Measurements from ENCODE around the gene SPSB1. TPM values are rescaled to one million over a fixed set of nuclear protein-coding genes. Genes with fewer than 3 reads are reported as not detected.

SPSB1 gene
- total RNA-seq, 1 donor from 2014 or later, result 1.3 TPM

DNA sequence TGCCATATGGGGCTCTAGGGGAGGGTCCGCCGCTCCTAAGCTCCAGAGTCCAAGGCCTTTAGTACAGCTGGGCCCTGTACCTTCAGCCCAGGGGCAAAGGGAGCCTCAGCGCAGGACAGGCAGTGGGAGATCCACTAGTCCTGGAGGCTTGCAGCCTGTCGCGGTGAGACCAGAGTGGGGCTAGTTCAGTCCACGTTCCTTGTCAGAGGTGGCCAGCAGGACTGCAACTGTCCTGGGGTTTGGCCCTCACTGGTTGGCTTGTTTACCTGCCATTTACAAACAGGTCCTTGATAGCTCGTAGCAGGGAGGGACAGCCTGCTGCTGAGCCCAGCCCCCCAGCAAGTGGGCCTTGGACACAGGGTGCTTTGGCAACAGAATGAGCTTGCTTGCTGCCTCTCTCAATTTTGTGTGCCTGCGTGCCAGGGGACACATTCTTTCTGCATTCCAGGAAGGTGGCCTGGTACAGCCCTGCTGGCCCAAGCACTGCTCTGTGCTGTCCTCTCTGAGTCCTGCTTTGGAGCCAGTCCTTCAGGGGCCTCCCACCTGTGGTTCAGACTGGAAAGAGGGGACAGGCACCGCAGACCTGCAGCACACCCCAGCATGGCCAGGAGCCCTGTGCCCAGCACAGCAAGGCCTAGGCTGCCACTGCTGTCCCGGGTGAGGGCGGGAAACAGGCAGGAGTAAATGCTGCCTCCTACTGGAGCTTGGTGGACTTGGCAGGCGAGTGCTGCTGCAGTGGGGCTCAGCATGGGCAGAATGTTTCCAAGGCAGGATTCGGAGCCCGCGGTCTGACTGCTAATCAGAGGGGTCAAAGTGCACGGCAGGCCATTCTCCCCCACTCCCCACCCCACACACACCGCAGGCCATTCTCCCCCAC, 42.9 kb upstream of the SPSB1 start:
- Mint-ChIP-seq H3K4me3 (no peak overlapping the region), H3K27ac (ENCODE audit: unreplicated experiment) (no peak overlapping the region), H3K27me3 (ENCODE audit: low read depth) (peaks cover 3% of the 10 kb centered on the region), H3K36me3 (ENCODE audit: low read depth) (peaks cover 5% of the 10 kb centered on the region), H3K9me3 (no peaks in the 10 kb centered on the region), H3K4me1 (peaks cover 37% of the 10 kb centered on the region)
- TF ChIP-seq, protein P1, sequence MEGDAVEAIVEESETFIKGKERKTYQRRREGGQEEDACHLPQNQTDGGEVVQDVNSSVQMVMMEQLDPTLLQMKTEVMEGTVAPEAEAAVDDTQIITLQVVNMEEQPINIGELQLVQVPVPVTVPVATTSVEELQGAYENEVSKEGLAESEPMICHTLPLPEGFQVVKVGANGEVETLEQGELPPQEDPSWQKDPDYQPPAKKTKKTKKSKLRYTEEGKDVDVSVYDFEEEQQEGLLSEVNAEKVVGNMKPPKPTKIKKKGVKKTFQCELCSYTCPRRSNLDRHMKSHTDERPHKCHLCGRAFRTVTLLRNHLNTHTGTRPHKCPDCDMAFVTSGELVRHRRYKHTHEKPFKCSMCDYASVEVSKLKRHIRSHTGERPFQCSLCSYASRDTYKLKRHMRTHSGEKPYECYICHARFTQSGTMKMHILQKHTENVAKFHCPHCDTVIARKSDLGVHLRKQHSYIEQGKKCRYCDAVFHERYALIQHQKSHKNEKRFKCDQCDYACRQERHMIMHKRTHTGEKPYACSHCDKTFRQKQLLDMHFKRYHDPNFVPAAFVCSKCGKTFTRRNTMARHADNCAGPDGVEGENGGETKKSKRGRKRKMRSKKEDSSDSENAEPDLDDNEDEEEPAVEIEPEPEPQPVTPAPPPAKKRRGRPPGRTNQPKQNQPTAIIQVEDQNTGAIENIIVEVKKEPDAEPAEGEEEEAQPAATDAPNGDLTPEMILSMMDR (conservative IDR thresholded peaks at IDR 0.05), result peak; percentile 66
- peak; percentile 52 for DNase-seq (ENCODE audit: low read depth, low spot score)

DNA sequence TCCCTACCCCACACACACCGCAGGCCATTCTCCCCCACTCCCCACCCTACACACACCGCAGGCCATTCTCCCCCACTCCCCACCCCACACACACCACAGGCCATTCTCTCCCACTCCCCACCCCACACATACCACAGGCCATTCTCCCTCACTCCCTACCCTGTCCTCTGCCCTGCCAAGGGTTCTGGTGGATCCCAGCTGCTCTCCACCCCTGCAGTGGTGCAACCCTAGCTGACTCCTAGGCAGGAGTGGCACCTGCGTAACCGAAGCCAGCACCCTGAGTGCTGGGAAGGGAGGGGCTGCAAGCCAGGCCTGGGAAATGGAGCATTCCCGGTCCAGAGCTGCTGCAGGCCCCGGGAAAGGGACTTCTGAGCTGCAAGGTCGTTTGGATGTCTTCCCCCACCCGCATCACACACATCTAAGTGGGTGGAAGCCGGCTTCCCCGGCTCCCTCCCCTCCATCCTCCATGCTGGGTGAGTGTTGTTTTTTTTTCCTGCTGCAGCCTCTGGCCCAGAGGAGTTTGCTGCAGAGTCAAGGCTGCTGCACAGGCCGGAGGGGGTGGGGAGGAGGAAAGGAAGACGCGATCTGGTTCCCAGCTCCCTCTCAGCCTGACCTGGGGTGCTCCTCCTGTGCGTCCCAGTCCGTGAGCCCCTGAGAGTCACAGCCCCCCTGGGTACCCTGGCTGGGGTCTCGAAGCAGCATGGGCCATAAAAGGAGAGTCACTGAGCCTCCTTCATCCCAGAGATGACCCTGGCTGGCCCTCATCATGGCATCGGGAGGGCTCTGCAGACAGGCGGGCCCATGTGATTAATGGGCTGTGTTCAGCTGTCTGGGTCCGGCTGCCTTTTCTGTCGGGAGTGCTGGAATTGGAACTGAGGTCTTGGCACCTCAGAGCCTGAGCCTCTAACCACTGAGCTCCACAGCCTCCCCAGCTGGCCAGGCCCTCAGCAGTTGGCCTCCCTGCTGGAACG, 42.0 kb upstream of the SPSB1 start:
- TF ChIP-seq, protein P1 (conservative IDR thresholded peaks at IDR 0.05), result no peak
- Mint-ChIP-seq H3K27ac (ENCODE audit: unreplicated experiment) (no peak overlapping the region), H3K27me3 (ENCODE audit: low read depth) (peaks cover 3% of the 10 kb centered on the region), H3K4me3 (no peak overlapping the region), H3K36me3 (ENCODE audit: low read depth) (peaks cover 5% of the 10 kb centered on the region), H3K4me1 (peaks cover 38% of the 10 kb centered on the region), H3K9me3 (no peaks in the 10 kb centered on the region)
- DNase-seq (ENCODE audit: low read depth, low spot score), result no peak

DNA sequence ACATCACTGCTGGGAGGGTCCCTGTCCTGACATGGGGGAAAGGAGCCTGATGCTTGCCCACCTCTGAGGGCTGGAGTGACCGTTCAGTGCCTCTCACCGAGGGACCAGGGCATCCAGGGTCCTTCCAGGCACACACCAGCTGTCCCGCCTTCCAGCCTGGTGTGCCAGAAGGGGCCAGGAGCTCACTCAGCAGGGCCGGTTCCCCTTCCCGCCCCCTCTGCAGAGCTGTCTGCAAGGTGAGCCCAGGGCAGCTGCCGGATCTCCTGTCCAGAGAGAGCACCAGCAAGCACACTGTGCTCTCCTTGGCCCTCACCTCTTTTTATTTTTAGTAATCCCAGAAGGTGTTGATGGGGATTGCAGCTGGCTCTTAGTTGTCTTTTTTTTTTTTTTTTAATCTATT, 41.2 kb upstream of the SPSB1 start:
- peaks cover 5% of the 10 kb centered on the region for H3K36me3 Mint-ChIP-seq (ENCODE audit: low read depth)
- TF ChIP-seq, protein P1 (conservative IDR thresholded peaks at IDR 0.05), result no peak
- peaks cover 38% of the 10 kb centered on the region for H3K4me1 Mint-ChIP-seq
- H3K9me3 Mint-ChIP-seq, result no peaks in the 10 kb centered on the region
- no peak overlapping the region for H3K4me3 Mint-ChIP-seq
- H3K27ac Mint-ChIP-seq (ENCODE audit: unreplicated experiment), result peak overlapping the region; percentile 67
- peaks cover 3% of the 10 kb centered on the region for H3K27me3 Mint-ChIP-seq (ENCODE audit: low read depth)
- DNase-seq (ENCODE audit: low read depth, low spot score), result no peak

DNA sequence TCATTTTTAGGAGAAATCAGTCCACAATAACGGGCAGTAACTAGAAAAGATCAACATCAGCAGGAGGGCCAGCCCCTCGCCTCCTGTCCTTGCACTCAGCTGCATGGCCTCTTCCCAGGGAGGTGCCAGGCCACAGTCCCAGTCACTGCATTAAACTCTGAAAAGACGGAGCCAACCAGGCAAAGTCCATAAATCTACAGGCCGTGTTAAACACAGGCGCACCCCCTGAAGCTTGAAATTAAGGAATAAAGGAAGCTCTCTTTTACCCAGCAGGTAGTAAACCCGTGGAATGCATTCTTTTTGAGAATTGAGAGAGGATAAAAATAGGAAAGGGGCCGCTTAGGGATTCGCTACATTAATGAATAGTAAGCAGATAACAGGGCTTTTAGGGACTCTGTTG, 39.7 kb upstream of the SPSB1 start:
- H3K36me3 Mint-ChIP-seq (ENCODE audit: low read depth), result peaks cover 7% of the 10 kb centered on the region
- peak overlapping the region; percentile 16 for H3K4me3 Mint-ChIP-seq
- peaks cover 38% of the 10 kb centered on the region for H3K4me1 Mint-ChIP-seq
- peaks cover under 1% of the 10 kb centered on the region for H3K9me3 Mint-ChIP-seq
- TF ChIP-seq, protein P1 (conservative IDR thresholded peaks at IDR 0.05), result no peak
- peaks cover 3% of the 10 kb centered on the region for H3K27me3 Mint-ChIP-seq (ENCODE audit: low read depth)
- peak overlapping the region; percentile 14 for H3K27ac Mint-ChIP-seq (ENCODE audit: unreplicated experiment)
- DNase-seq (ENCODE audit: low read depth, low spot score), result no peak

DNA sequence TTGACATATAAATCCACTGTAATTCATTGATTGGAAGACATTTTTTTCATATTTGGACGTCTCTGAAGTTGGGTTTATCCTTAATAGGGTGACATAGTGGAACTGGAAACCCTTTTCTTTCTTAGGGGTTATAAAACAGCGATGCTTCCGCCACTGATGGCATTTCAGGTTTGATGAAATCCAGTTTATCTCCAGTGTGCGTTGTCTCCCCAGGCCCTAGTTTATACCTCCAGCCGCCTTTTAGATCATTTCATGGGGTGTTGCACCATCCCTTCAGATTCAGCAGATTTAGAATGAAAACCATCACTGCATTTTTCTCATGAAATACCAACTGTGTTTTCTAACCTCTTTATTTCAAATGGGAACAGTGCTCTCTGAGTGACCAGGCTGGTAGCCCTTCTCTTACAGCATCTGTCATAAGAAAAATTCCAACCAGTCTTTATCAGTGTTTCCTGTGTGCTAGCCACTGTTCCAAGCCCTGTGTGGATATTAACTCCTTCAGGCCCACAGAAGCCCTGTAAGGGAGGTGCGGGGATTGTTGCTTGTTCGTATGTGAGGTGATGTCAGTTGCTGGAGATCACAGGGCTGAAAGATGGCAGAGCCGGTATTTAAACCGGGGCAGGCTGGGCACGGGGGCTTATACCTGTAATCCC, 39.1 kb upstream of the SPSB1 start:
- peaks cover 38% of the 10 kb centered on the region for H3K4me1 Mint-ChIP-seq
- peak overlapping the region; percentile 76 for H3K27ac Mint-ChIP-seq (ENCODE audit: unreplicated experiment)
- TF ChIP-seq, protein P1 (conservative IDR thresholded peaks at IDR 0.05), result no peak
- peaks cover 13% of the 10 kb centered on the region for H3K36me3 Mint-ChIP-seq (ENCODE audit: low read depth)
- peak overlapping the region; percentile 11 for H3K4me3 Mint-ChIP-seq
- H3K9me3 Mint-ChIP-seq, result peaks cover 6% of the 10 kb centered on the region
- peaks cover 3% of the 10 kb centered on the region for H3K27me3 Mint-ChIP-seq (ENCODE audit: low read depth)
- no peak for DNase-seq (ENCODE audit: low read depth, low spot score)
